ENCODE data around the gene DNAJC4.

Gene DNAJC4

GRCh38 chr11:64283092-64283491 lies 52.7 kb downstream of the DNAJC4 start:
- DNase-seq = no peak

All from effector CD8-positive, alpha-beta T cell (primary cell).